Vagina (tissue), 2 donors: ENCODE measurements around the gene CELF5. TPM values are rescaled to one million over a fixed set of nuclear protein-coding genes. Genes with fewer than 3 reads are reported as not detected.
"Not testable (repeated sequence)": the region's sequence is repeated elsewhere in the genome, so short reads cannot be mapped to it uniquely, and the experiment has no call there.

Experiments
- DNase-seq, 2 donors: peaks; one replicate each; pipeline ENCODE4 v3.0.0-alpha.2; 2017; ENCODE audit errors: extremely low spot score in 2 of 2
- H3K27ac ChIP-seq: fragments of 200-600 bp; sonication (generic); one replicate; pipeline ENCODE4 v1.5.1; 2019
- H3K27me3 ChIP-seq: fragments of 200-600 bp; sonication (generic); one replicate; pipeline ENCODE4 v1.5.1; 2019
- H3K36me3 ChIP-seq, 2 donors: fragments of 200-600 bp; sonication (generic); one replicate each; pipeline ENCODE4 v1.5.1; 2017 to 2019
- H3K4me1 ChIP-seq: fragments of 200-600 bp; sonication (generic); one replicate; pipeline ENCODE4 v1.5.1; 2019
- H3K4me3 ChIP-seq, 2 donors: fragments of 200-600 bp; sonication (generic); 1 replicate in 1 of 2; 2 replicates in 1 of 2; pipeline ENCODE4 v1.5.1; 2016 to 2019
- H3K9me3 ChIP-seq: fragments of 200-600 bp; sonication (generic); one replicate; pipeline ENCODE4 v1.5.1; 2019
- POLR2A ChIP-seq, 2 donors: fragments of 450-650 bp; IDR thresholded peaks; one replicate each; pipeline ENCODE4 v1.6.1; 2017; ENCODE audit warnings: antibody characterized with exemption in 2 of 2, mild to moderate bottlenecking in 2 of 2, moderate library complexity in 2 of 2
- POLR2AphosphoS5 ChIP-seq, 2 donors: sonication (generic); formaldehyde crosslinking; IDR thresholded peaks; one replicate each; pipeline ENCODE4 v1.9.0; 2017; ENCODE audit warnings: antibody characterized with exemption in 2 of 2, mild to moderate bottlenecking in 2 of 2, low read depth in 1 of 2; ENCODE audit not compliant: insufficient read depth in 1 of 2
- intact Hi-C: fragments of 100-400 bp; cut with DNase I; formaldehyde crosslinking; loops from one replicate; pipeline ENCODE4 v1.15.1; 2023
- total RNA-seq: library from RNA; depleted of rRNA; stranded (reverse); fragments of >200 nt; gene quantifications from one replicate; pipeline ENCODE4 v1.2.3, GENCODE V29; 2016
- TF ChIP-seq, protein P1 (sequence below), 3 experiments: fragments of 450-650 bp in 2 of 3; fragments of 200-600 bp in 1 of 3; sonication (generic) in 1 of 3; IDR thresholded peaks; one replicate each; pipeline ENCODE4 v1.5.1; 2017 to 2019; ENCODE audit warnings: antibody characterized with exemption in 3 of 3, mild to moderate bottlenecking in 2 of 3, moderate library complexity in 2 of 3

Gene CELF5
- total RNA-seq, 1 donor from 2014 or later: not detected

DNA sequence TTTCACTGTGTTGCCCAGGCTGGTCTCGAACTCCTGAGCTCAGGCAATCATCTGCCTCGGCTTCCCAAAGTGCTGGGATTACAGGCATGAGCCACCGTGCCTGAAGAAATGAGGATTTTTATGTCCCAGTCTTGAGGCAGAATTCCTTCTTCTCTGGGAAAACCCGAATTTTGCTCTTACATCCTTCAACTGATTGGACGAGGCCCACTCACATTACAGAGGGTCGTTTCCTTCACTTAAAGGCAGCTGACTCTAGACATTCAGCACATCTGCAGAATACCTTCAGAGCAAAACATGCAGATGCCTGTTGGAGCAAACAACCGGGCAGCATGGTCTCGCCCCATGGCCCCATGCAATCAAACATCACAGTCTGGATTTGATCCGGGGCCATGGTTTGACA is 105.6 kb downstream of the CELF5 start:
- Histone ChIP-seq H3K4me3 (no peak overlapping the region), H3K9me3 (no peaks in the 10 kb centered on the region), H3K27ac (no peak overlapping the region), H3K27me3 (no peaks in the 10 kb centered on the region), H3K4me1 (peaks cover 12% of the 10 kb centered on the region), H3K36me3 (no peaks in the 10 kb centered on the region)
- TF ChIP-seq POLR2A (IDR thresholded peaks at IDR 0.05): no peak
- no peak for TF ChIP-seq POLR2AphosphoS5 (IDR thresholded peaks at IDR 0.05; ENCODE audit: insufficient read depth in 1 of 2, low read depth in 1 of 2)
- DNase-seq: no peak
- intact Hi-C loops: loop anchor here (10.0 kb wide), 1 partner anchor 95 kb away; no protein-coding TSS in a partner anchor

DNA sequence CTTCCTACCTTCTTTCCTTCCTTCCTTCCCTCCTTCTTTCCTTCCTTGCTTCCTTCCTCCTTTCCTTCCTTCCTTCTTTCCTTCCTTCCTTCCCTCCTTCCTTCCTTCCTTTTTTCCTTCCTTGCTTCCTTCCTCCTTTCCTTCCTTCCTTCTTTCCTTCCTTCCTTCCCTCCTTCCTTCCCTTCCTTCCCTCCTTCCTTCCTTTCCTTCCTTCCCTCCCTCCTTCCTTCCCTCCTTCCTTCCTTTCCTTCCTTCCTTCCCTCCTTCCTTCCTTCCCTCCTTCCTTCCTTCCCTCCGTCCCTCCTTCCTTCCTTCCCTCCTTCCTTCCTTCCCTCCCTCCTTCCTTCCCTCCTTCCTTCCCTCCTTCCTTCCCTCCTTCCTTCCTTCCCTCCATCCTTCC is 107.8 kb downstream of the CELF5 start:
- DNase-seq, H3K27me3 ChIP-seq, H3K27ac ChIP-seq, H3K4me3 ChIP-seq, H3K36me3 ChIP-seq, H3K9me3 ChIP-seq: not testable (repeated sequence)
- H3K4me1 ChIP-seq: peaks cover 34% of the 10 kb centered on the region
- intact Hi-C loops: loop anchor here (10.0 kb wide), 1 partner anchor 93 kb away; no protein-coding TSS in a partner anchor

DNA sequence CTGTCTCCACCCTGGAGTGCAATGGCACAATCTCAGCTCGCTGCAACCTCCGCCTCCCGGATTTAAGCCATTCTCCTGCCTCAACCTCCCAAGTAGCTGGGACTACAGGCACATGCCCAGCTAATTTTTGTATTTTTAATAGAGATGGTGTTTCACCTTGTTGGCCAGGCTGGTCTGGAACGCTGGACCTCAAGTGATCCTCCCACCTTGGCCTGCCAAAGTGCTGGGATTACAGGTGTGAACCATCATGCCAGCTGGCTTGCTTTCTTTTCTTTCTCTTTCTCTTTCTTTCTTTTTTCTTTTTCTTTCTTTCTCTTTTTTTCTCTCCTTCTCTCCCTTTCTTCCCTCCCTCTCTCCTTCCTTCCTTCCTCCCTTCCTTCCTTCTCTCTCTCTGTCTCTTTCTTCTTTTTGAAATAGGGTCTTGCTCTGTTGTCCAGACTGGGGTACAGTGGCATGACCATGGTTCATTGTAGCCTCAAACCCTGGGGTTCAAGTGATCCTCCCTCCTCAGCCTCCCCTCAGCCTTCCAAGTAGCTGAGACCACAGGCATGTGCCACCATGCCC is 108.6 kb downstream of the CELF5 start:
- intact Hi-C loops: loop anchor here (10.0 kb wide), 1 partner anchor 92 kb away; no protein-coding TSS in a partner anchor
- H3K4me1 ChIP-seq: peaks cover 42% of the 10 kb centered on the region
- no peaks in the 10 kb centered on the region for H3K9me3 ChIP-seq
- no peak for DNase-seq
- H3K27ac ChIP-seq: peak overlapping the region; percentile 34
- TF ChIP-seq, protein P1, sequence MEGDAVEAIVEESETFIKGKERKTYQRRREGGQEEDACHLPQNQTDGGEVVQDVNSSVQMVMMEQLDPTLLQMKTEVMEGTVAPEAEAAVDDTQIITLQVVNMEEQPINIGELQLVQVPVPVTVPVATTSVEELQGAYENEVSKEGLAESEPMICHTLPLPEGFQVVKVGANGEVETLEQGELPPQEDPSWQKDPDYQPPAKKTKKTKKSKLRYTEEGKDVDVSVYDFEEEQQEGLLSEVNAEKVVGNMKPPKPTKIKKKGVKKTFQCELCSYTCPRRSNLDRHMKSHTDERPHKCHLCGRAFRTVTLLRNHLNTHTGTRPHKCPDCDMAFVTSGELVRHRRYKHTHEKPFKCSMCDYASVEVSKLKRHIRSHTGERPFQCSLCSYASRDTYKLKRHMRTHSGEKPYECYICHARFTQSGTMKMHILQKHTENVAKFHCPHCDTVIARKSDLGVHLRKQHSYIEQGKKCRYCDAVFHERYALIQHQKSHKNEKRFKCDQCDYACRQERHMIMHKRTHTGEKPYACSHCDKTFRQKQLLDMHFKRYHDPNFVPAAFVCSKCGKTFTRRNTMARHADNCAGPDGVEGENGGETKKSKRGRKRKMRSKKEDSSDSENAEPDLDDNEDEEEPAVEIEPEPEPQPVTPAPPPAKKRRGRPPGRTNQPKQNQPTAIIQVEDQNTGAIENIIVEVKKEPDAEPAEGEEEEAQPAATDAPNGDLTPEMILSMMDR (IDR thresholded peaks at IDR 0.05): no peak
- TF ChIP-seq POLR2A (IDR thresholded peaks at IDR 0.05): no peak
- TF ChIP-seq POLR2AphosphoS5 (IDR thresholded peaks at IDR 0.05; ENCODE audit: insufficient read depth in 1 of 2, low read depth in 1 of 2): no peak
- no peaks in the 10 kb centered on the region for H3K36me3 ChIP-seq
- no peak overlapping the region for H3K4me3 ChIP-seq
- H3K27me3 ChIP-seq: no peaks in the 10 kb centered on the region

DNA sequence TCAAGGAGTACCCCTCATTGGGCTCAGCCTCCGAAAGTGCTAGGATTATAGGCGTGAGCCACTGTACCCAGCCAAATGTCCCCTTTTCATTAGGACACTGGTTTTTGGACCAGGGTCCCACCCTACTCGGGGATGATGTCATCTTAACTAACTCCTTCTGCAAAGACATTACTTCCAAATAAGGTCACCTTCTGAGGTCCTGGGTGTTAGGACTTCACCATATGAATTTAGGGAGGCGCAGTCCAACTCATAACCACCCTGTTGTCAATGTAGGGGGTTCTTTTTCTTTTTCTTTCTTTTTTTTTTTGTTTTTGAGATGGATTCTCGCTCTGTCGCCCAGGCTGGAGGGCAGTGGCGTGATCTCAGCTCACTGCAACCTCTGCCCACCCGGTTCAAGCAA is 109.2 kb downstream of the CELF5 start:
- peaks cover 48% of the 10 kb centered on the region for H3K4me1 ChIP-seq
- no peaks in the 10 kb centered on the region for H3K9me3 ChIP-seq
- no peaks in the 10 kb centered on the region for H3K36me3 ChIP-seq
- no peak overlapping the region for H3K4me3 ChIP-seq
- TF ChIP-seq POLR2AphosphoS5 (IDR thresholded peaks at IDR 0.05; ENCODE audit: insufficient read depth in 1 of 2, low read depth in 1 of 2) (no peak), POLR2A (IDR thresholded peaks at IDR 0.05) (no peak)
- TF ChIP-seq, protein P1 (IDR thresholded peaks at IDR 0.05): no peak
- no peak for DNase-seq
- H3K27me3 ChIP-seq: no peaks in the 10 kb centered on the region
- intact Hi-C loops: loop anchor here (10.0 kb wide), 1 partner anchor 91 kb away; no protein-coding TSS in a partner anchor
- peak overlapping the region; percentile 34 for H3K27ac ChIP-seq

- Histone ChIP-seq H3K4me1 (peaks cover 52% of the 10 kb centered on the region), H3K27ac (peak overlapping the region; percentile 96)
- not testable (repeated sequence) for H3K9me3 ChIP-seq, H3K27me3 ChIP-seq, H3K4me3 ChIP-seq, DNase-seq, H3K36me3 ChIP-seq
- intact Hi-C loops: loop anchor here (10.0 kb wide), 1 partner anchor 90 kb away; no protein-coding TSS in a partner anchor
Observed at GRCh38 chr19:3334749-3335430, 110.4 kb downstream of the CELF5 start.

GRCh38 chr19:3335431-3336350 is 111.2 kb downstream of the CELF5 start:
- DNase-seq: no peak
- Histone ChIP-seq H3K4me3 (peak overlapping the region in 1 of 2 donors; percentile 5), H3K27ac (peak overlapping the region; percentile 96), H3K4me1 (peaks cover 52% of the 10 kb centered on the region), H3K36me3 (no peaks in the 10 kb centered on the region), H3K9me3 (no peaks in the 10 kb centered on the region), H3K27me3 (no peaks in the 10 kb centered on the region)
- TF ChIP-seq, protein P1 (IDR thresholded peaks at IDR 0.05): no peak
- TF ChIP-seq POLR2AphosphoS5 (IDR thresholded peaks at IDR 0.05; ENCODE audit: insufficient read depth in 1 of 2, low read depth in 1 of 2) (peak in 1 of 2 donors; percentile 41), POLR2A (IDR thresholded peaks at IDR 0.05) (no peak)
- intact Hi-C loops: loop anchor here (10.0 kb wide), 1 partner anchor 89 kb away; no protein-coding TSS in a partner anchor
